ENCODE results near the gene WHAMM.
"Not testable (repeated sequence)": the region's sequence is repeated elsewhere in the genome, so short reads cannot be mapped to it uniquely, and the experiment has no call there.

Gene WHAMM

GRCh38 chr15:82803793-82804574, 5.4 kb upstream of the WHAMM start:
- no peak for DNase-seq (ENCODE audit: low spot score)

GRCh38 chr15:82804575-82804949, 4.9 kb upstream of the WHAMM start:
- DNase-seq (ENCODE audit: low spot score) = no peak

- DNase-seq (ENCODE audit: low spot score) = no peak
Observed at GRCh38 chr15:82805994-82806406, 3.4 kb upstream of the WHAMM start, which contains the start of gene FSD2. Gene FSD2, minus strand, starts transcription at chr15:82806069. Its CDS starts 18,679 bp downstream, at chr15:82787390.

GRCh38 chr15:82807920-82808633, 1.4 kb upstream of the WHAMM start:
- no peak for DNase-seq (ENCODE audit: low spot score)

- no peak for DNase-seq (ENCODE audit: low spot score)
Observed at GRCh38 chr15:82808634-82809041, 790 bp upstream of the WHAMM start.

GRCh38 chr15:82810061-82810889, 847 bp downstream of the WHAMM start:
- peak; percentile 45 for DNase-seq (ENCODE audit: low spot score)

- no peak for DNase-seq (ENCODE audit: low spot score)
Observed at GRCh38 chr15:82810890-82811426, 1.5 kb downstream of the WHAMM start.

- DNase-seq (ENCODE audit: low spot score) = no peak
Observed at GRCh38 chr15:82812994-82813393, 3.6 kb downstream of the WHAMM start.

- no peak for DNase-seq (ENCODE audit: low spot score)
Observed at GRCh38 chr15:82820128-82820527, 10.7 kb downstream of the WHAMM start.

- DNase-seq (ENCODE audit: low spot score) = not testable (repeated sequence)
Observed at GRCh38 chr15:82821396-82821795, 12.0 kb downstream of the WHAMM start.

GRCh38 chr15:82821851-82822250, 12.4 kb downstream of the WHAMM start:
- not testable (repeated sequence) for DNase-seq (ENCODE audit: low spot score)

- no peak for DNase-seq (ENCODE audit: low spot score)
Observed at GRCh38 chr15:82823049-82823448, 13.6 kb downstream of the WHAMM start.

GRCh38 chr15:82828075-82828474, 18.6 kb downstream of the WHAMM start:
- DNase-seq (ENCODE audit: low spot score) = no peak

- no peak for DNase-seq (ENCODE audit: low spot score)
Observed at GRCh38 chr15:82829234-82829633, 19.8 kb downstream of the WHAMM start.

GRCh38 chr15:82830427-82831173, 21.2 kb downstream of the WHAMM start:
- DNase-seq (ENCODE audit: low spot score) = no peak

GRCh38 chr15:82831894-82832600, 22.6 kb downstream of the WHAMM start:
- no peak for DNase-seq (ENCODE audit: low spot score)

- peak; percentile 74 for DNase-seq (ENCODE audit: low spot score)
Observed at GRCh38 chr15:82832601-82833361, 23.4 kb downstream of the WHAMM start.

- no peak for DNase-seq (ENCODE audit: low spot score)
Observed at GRCh38 chr15:82833362-82833682, 23.9 kb downstream of the WHAMM start.

- no peak for DNase-seq (ENCODE audit: low spot score)
Observed at GRCh38 chr15:82835391-82835917, 26.0 kb downstream of the WHAMM start.
